Mucosa of descending colon (tissue), 3 donors: ENCODE measurements around the gene TTC7B. TPM values are rescaled to one million over a fixed set of nuclear protein-coding genes. Genes with fewer than 3 reads are reported as not detected.

Experiments used
- ATAC-seq: fragments of 200-7000 bp; cut with Tn5 transposase; one replicate; pipeline ENCODE4 v1.9.1; 2020; ENCODE audit warnings: mild to moderate bottlenecking, moderate library complexity
- DNase-seq, 3 donors: peaks; one replicate each; pipeline ENCODE4 v3.0.0-alpha.2; 2020
- H3K36me3 ChIP-seq: fragments of 200-600 bp; one replicate; pipeline ENCODE4 v1.8.0; 2021; ENCODE audit warnings: low read depth, mild to moderate bottlenecking
- H3K4me1 ChIP-seq: fragments of 200-600 bp; one replicate; pipeline ENCODE4 v1.8.0; 2021; ENCODE audit warnings: low read depth, mild to moderate bottlenecking
- H3K4me3 ChIP-seq: fragments of 200-600 bp; one replicate; pipeline ENCODE4 v1.8.0; 2021; ENCODE audit warnings: mild to moderate bottlenecking
- H3K9me3 ChIP-seq: fragments of 200-600 bp; one replicate; pipeline ENCODE4 v1.8.0; 2021; ENCODE audit warnings: mild to moderate bottlenecking
- intact Hi-C, 2 donors: fragments of 100-400 bp; cut with DNase I in 1 of 2; cut with micrococcal nuclease in 1 of 2; formaldehyde crosslinking; loops; one replicate each; pipeline versions ENCODE4 v1.11.0 to v1.11.1; 2022; cut with DNase I, micrococcal nuclease
- total RNA-seq, 3 donors: library from RNA; stranded (reverse); fragmentation: NEBNext Ultra II Directional in 2 of 3; extraction: Animal tissue kit (Norgen Biotek cat#: 25700) in 2 of 3; gene quantifications; one replicate each; pipeline versions ENCODE4 v1.2.1 to v1.2.4, GENCODE V29; 2021 to 2023
- TF ChIP-seq, protein P1 (sequence below): fragments of 200-600 bp; IDR thresholded peaks from one replicate; pipeline ENCODE4 v1.8.0; 2022; ENCODE audit warnings: antibody characterized with exemption, mild to moderate bottlenecking
- donor health status: DM: no; HTN: no; CAD: no; lungs with moderate emphysema.
- donor health status: DM: no; HTN: no; CAD: no.
- donor health status: DM: no; HTN: yes; CAD: no.

Gene TTC7B
- total RNA-seq, 3 donors from 2014 or later, result 6.0 to 72.8 (median 10.0) TPM

GRCh38 chr14:90660865-90661570, 155.2 kb downstream of the TTC7B start:
- DNase-seq (peak; percentile 87 to 88 (median 87)), ATAC-seq (peak; percentile 98)
- no peaks in the 10 kb centered on the region for H3K9me3 ChIP-seq
- intact Hi-C loops, result no loop called here
- TF ChIP-seq, protein P1, sequence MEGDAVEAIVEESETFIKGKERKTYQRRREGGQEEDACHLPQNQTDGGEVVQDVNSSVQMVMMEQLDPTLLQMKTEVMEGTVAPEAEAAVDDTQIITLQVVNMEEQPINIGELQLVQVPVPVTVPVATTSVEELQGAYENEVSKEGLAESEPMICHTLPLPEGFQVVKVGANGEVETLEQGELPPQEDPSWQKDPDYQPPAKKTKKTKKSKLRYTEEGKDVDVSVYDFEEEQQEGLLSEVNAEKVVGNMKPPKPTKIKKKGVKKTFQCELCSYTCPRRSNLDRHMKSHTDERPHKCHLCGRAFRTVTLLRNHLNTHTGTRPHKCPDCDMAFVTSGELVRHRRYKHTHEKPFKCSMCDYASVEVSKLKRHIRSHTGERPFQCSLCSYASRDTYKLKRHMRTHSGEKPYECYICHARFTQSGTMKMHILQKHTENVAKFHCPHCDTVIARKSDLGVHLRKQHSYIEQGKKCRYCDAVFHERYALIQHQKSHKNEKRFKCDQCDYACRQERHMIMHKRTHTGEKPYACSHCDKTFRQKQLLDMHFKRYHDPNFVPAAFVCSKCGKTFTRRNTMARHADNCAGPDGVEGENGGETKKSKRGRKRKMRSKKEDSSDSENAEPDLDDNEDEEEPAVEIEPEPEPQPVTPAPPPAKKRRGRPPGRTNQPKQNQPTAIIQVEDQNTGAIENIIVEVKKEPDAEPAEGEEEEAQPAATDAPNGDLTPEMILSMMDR, result no peak
- peaks cover 17% of the 10 kb centered on the region for H3K4me1 ChIP-seq
- H3K4me3 ChIP-seq, result no peak overlapping the region
- H3K36me3 ChIP-seq, result no peaks in the 10 kb centered on the region

GRCh38 chr14:90659156-90659555, 157.1 kb downstream of the TTC7B start:
- DNase-seq (no peak), ATAC-seq (no peak)
- H3K36me3 ChIP-seq, result no peaks in the 10 kb centered on the region
- no peaks in the 10 kb centered on the region for H3K9me3 ChIP-seq
- TF ChIP-seq, protein P1, result no peak
- no peak overlapping the region for H3K4me3 ChIP-seq
- intact Hi-C loops, result no loop called here
- peaks cover 17% of the 10 kb centered on the region for H3K4me1 ChIP-seq

DNA sequence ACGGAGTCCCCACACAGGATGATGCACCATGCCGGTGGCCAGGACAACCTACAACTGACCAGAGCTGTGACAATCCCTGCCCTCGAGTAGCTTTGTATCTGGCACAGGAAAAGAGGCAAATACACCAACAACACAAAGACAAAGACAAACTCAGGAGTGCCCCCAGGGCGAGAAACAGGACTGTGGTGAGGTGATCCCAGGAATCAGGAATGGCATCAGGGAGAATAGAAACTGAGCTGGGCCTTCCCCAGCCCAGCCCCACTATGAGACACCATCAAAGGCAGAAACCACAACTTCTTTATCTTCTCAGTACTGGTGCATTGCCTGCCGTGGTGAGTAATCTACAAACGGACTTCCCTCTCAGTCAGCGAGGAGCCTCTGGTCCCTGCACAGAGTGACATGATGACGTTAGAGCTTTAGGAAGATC, 157.7 kb downstream of the TTC7B start:
- no peaks in the 10 kb centered on the region for H3K36me3 ChIP-seq
- no peak overlapping the region for H3K4me3 ChIP-seq
- no peak for DNase-seq
- H3K9me3 ChIP-seq, result no peaks in the 10 kb centered on the region
- peaks cover 17% of the 10 kb centered on the region for H3K4me1 ChIP-seq
- TF ChIP-seq, protein P1, result no peak
- intact Hi-C loops, result no loop called here
- ATAC-seq, result no peak

DNA sequence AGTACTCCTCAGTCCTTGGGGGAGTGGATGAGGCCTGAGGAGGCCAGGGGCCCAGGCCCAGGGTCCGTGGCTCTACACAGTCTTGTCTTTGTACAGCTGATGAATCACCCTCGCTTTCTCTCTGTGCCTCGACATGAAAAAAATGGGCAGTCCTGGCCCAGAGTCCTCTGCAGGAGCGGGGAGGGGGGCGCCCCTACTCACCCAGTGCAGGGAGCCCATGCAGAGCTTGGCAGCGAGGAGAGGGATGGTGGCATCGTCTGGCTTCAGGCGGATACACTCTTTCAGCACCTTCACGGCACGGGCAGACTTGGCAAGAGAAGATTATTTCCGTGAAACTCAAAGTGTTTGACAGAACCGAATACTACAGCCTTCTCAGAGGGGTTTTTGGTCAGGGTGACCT, 159.3 kb downstream of the TTC7B start:
- H3K4me3 ChIP-seq, result no peak overlapping the region
- DNase-seq, result no peak
- H3K4me1 ChIP-seq, result peaks cover 15% of the 10 kb centered on the region
- H3K36me3 ChIP-seq, result no peaks in the 10 kb centered on the region
- no peaks in the 10 kb centered on the region for H3K9me3 ChIP-seq
- intact Hi-C loops, result no loop called here
- TF ChIP-seq, protein P1, result no peak
- ATAC-seq, result no peak

- no peak for ATAC-seq
- H3K9me3 ChIP-seq, result no peaks in the 10 kb centered on the region
- intact Hi-C loops, result no loop called here
- H3K4me1 ChIP-seq, result peaks cover 6% of the 10 kb centered on the region
- no peak overlapping the region for H3K4me3 ChIP-seq
- DNase-seq, result no peak
- H3K36me3 ChIP-seq, result no peaks in the 10 kb centered on the region
- TF ChIP-seq, protein P1, result no peak
These were observed 160.4 kb downstream of the TTC7B start for GRCh38 chr14:90655829-90656228.
